Endothelial cell of umbilical vein (primary cell): ENCODE data around the gene TECPR2. TPM values are rescaled to one million over a fixed set of nuclear protein-coding genes. Genes with fewer than 3 reads are reported as not detected.

Experiments
- BruUV-seq: library from RNA; stranded (reverse); fragments of 400-500 nt; replicated peaks from 2 replicates; lab custom pipeline; 2021; lab: Mats Ljungman, UMichigan
- CTCF ChIA-PET: fragments of 300-600, 350-600 bp; sonication (Branson Sonifier 250); formaldehyde crosslinking; loops from one replicate; lab custom pipeline; 2021; ENCODE audit warnings: antibody characterized with exemption, inconsistent platforms; lab: Charles Lee
- POLR2A ChIA-PET: fragments of 300-600, 350-600 bp; sonication (Branson Sonifier 250); formaldehyde crosslinking; loops from one replicate; lab custom pipeline; 2021; ENCODE audit warnings: antibody characterized with exemption, inconsistent platforms; lab: Charles Lee
- DNase-seq: peaks from one replicate; pipeline ENCODE4 v3.0.0-alpha.2; 2011; ENCODE audit warnings: low read depth, low spot score
- FAIRE-seq: peaks from 2 replicates; lab custom pipeline; 2011; peaks lifted over from hg19 to GRCh38; lab: Jason Lieb, UNC
- H2AFZ ChIP-seq: 2 replicates; pipeline ENCODE4 v1.6.0; 2012; ENCODE audit warnings: low read depth, low read length, control low read depth, inconsistent platforms
- H3K27ac ChIP-seq: 2 replicates; pipeline ENCODE4 v1.5.1; 2011; ENCODE audit warnings: low read depth, mild to moderate bottlenecking, control low read depth, low read length, moderate library complexity; ENCODE audit not compliant: insufficient read depth
- H3K27me3 ChIP-seq, 2 experiments: 2 replicates each; pipeline versions ENCODE4 v1.6.0 to v1.6.1; 2011; ENCODE audit warnings: low read length in 2 of 2, mixed read lengths in 1 of 2; ENCODE audit not compliant: control insufficient read depth in 2 of 2, insufficient read depth in 2 of 2
- H3K36me3 ChIP-seq, 2 experiments: 2 replicates in 1 of 2; 3 replicates in 1 of 2; pipeline ENCODE4 v1.5.1; 2011; ENCODE audit warnings: low read length in 2 of 2, mild to moderate bottlenecking in 1 of 2, moderate library complexity in 1 of 2; ENCODE audit not compliant: control insufficient read depth in 2 of 2, insufficient read depth in 2 of 2; ENCODE audit errors: extremely low read depth in 1 of 2
- H3K4me1 ChIP-seq: 3 replicates; pipeline ENCODE4 v1.5.1; 2011; ENCODE audit warnings: mild to moderate bottlenecking, low read length; ENCODE audit not compliant: control insufficient read depth, insufficient read depth; ENCODE audit errors: extremely low read depth
- H3K4me2 ChIP-seq: 2 replicates; pipeline ENCODE4 v1.6.1; 2011; ENCODE audit warnings: low read length, control low read depth, mixed read lengths; ENCODE audit not compliant: insufficient read depth
- H3K4me3 ChIP-seq, 3 experiments: fragments of 200-600 bp in 1 of 3; sonication (generic), shearing (Covaris generic) in 1 of 3; replicated peaks in 1 of 3; 2 replicates each; pipeline ENCODE4 v1.5.1; 2011 to 2016; ENCODE audit warnings: control low read depth in 3 of 3, low read length in 3 of 3, mild to moderate bottlenecking in 2 of 3, inconsistent platforms in 1 of 3, low read depth in 1 of 3, moderate library complexity in 1 of 3; ENCODE audit not compliant: insufficient read depth in 1 of 3
- H3K79me2 ChIP-seq: 2 replicates; pipeline ENCODE4 v1.6.0; 2012; ENCODE audit warnings: low read length, inconsistent platforms; ENCODE audit not compliant: control insufficient read depth, insufficient read depth
- H3K9ac ChIP-seq: replicated peaks from 2 replicates; pipeline ENCODE3; 2011; ENCODE audit warnings: low read length, control low read depth; ENCODE audit not compliant: insufficient read depth; ENCODE audit errors: extremely low read depth
- H3K9me1 ChIP-seq: replicated peaks from 3 replicates; pipeline ENCODE4 v1.6.0; 2011; ENCODE audit warnings: mild to moderate bottlenecking, low read length; ENCODE audit not compliant: control insufficient read depth, insufficient read depth; ENCODE audit errors: extremely low read depth
- H3K9me3 ChIP-seq: replicated peaks from 2 replicates; pipeline ENCODE4 v1.5.1; 2012; ENCODE audit warnings: low read length, inconsistent platforms; ENCODE audit not compliant: control insufficient read depth, insufficient read depth
- H4K20me1 ChIP-seq: replicated peaks from 2 replicates; pipeline ENCODE3; 2011; ENCODE audit warnings: mild to moderate bottlenecking, low read length; ENCODE audit not compliant: control insufficient read depth, insufficient read depth; ENCODE audit errors: extremely low read depth
- EZH2 ChIP-seq: IDR thresholded peaks from 2 replicates; pipeline ENCODE4 v1.6.1; 2012; ENCODE audit warnings: borderline replicate concordance, low read depth, mild to moderate bottlenecking, moderate library complexity, low read length, inconsistent platforms; ENCODE audit not compliant: severe bottlenecking
- FOS ChIP-seq: IDR thresholded peaks from 2 replicates; pipeline ENCODE4 v1.6.1; 2011; ENCODE audit warnings: mild to moderate bottlenecking, low read length, moderate library complexity, borderline replicate concordance; ENCODE audit not compliant: insufficient read depth
- GATA2 ChIP-seq: IDR thresholded peaks from 2 replicates; pipeline ENCODE4 v1.7.0; 2011; ENCODE audit warnings: low read depth, mild to moderate bottlenecking, moderate library complexity, mixed read lengths, low read length; ENCODE audit not compliant: insufficient read length, insufficient read depth
- JUN ChIP-seq: IDR thresholded peaks from 2 replicates; pipeline ENCODE4 v1.6.1; 2011; ENCODE audit warnings: borderline replicate concordance, low read depth; ENCODE audit not compliant: insufficient read length, insufficient read depth
- MYC ChIP-seq: IDR thresholded peaks from one replicate; pipeline ENCODE4 v1.6.1; 2011; ENCODE audit warnings: mild to moderate bottlenecking, low read depth, low read length
- POLR2A ChIP-seq: IDR thresholded peaks from 2 replicates; pipeline ENCODE4 v1.6.1; 2012; ENCODE audit warnings: low read depth, mild to moderate bottlenecking, control low read depth, low read length
- dilution Hi-C: fragments of 300-500 bp; cut with MboI; formaldehyde crosslinking; loops from one replicate; pipeline ENCODE4 v1.15.0; 2019; ENCODE audit warnings: low sequenced_read_pairs; ENCODE audit not compliant: extremely low pct_ligation_motif_present
- intact Hi-C: fragments of 100-400 bp; cut with micrococcal nuclease; formaldehyde crosslinking; loops from one replicate; pipeline ENCODE4 v1.10.0; 2022
- polyA plus RNA-seq, 4 experiments: library from polyadenylated mRNA; depleted of rRNA in 3 of 4; stranded (reverse) in 3 of 4; unstranded in 1 of 4; fragments of >200 nt; gene quantifications; 2 replicates each; pipeline versions ENCODE4 v1.2.1 to v1.2.3, GENCODE V29; 2011 to 2012; ENCODE audit warnings: missing spikeins in 1 of 4
- total RNA-seq: library from RNA; stranded (reverse); gene quantifications from 2 replicates; pipeline ENCODE4 v1.2.3, GENCODE V29; 2021
- TF ChIP-seq, protein P1 (sequence below), 2 donors: IDR thresholded peaks; 1 replicate in 1 of 2; 2 replicates in 1 of 2; pipeline ENCODE4 v1.5.1; 2011; ENCODE audit warnings: low read length in 2 of 2, mild to moderate bottlenecking in 2 of 2, moderate library complexity in 2 of 2, control low read depth in 1 of 2, inconsistent platforms in 1 of 2, low read depth in 1 of 2; ENCODE audit not compliant: insufficient read depth in 1 of 2; ENCODE audit errors: extremely low read depth in 1 of 2
- TF ChIP-seq, protein P2 (sequence below): IDR thresholded peaks from 2 replicates; pipeline ENCODE4 v1.6.1; 2011; ENCODE audit not compliant: insufficient read depth, insufficient read length

TECPR2 gene
- total and polyA plus RNA-seq, 2 donors (not counting 3 experiments of a cell fraction or from before 2014, with no cell fraction given), result 8.9 to 21.5 TPM

DNA sequence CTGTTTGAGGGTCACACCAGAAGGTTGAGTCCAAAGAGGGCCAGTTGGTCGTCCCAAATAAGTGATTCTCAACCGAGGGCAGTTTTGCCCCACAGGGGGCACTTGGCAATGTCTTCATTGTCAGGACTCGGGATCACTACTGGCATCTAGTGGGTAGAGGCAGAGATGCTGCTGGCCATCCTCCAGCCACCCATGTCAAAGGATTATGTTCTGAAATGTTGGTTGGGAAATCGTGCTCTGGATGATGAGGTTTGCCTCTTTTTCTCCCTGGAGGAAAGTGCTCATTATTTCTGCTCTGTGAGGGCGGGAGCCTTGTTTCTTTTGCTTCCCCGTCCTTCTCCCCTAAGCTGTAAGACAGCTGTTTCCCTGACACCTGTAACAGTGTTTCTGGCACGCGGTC lies 39.6 kb upstream of the TECPR2 start:
- FAIRE-seq (peak; percentile 85), DNase-seq (peak; percentile 71)
- H3K4me3 ChIP-seq, result no peak overlapping the region
- no peak overlapping the region for H2AFZ ChIP-seq
- no peaks in the 10 kb centered on the region for H3K9me1 ChIP-seq
- intact Hi-C loops (loop anchor here (2.0 kb wide), 1 partner anchor 194 kb away; no protein-coding TSS in a partner anchor), dilution Hi-C loops (no loop called here)
- peaks cover 0 to 3% of the 10 kb centered on the region in 2 experiments for H3K36me3 ChIP-seq
- no peak overlapping the region for H3K27ac ChIP-seq
- TF ChIP-seq, protein P1, sequence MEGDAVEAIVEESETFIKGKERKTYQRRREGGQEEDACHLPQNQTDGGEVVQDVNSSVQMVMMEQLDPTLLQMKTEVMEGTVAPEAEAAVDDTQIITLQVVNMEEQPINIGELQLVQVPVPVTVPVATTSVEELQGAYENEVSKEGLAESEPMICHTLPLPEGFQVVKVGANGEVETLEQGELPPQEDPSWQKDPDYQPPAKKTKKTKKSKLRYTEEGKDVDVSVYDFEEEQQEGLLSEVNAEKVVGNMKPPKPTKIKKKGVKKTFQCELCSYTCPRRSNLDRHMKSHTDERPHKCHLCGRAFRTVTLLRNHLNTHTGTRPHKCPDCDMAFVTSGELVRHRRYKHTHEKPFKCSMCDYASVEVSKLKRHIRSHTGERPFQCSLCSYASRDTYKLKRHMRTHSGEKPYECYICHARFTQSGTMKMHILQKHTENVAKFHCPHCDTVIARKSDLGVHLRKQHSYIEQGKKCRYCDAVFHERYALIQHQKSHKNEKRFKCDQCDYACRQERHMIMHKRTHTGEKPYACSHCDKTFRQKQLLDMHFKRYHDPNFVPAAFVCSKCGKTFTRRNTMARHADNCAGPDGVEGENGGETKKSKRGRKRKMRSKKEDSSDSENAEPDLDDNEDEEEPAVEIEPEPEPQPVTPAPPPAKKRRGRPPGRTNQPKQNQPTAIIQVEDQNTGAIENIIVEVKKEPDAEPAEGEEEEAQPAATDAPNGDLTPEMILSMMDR (IDR thresholded peaks at IDR 0.05; ENCODE audit: extremely low read depth in 1 of 2, insufficient read depth in 1 of 2, low read depth in 1 of 2, low read length in 2 of 2), result peak; percentile 60 to 79
- no peak for TF ChIP-seq FOS
- peaks cover 5% of the 10 kb centered on the region for H3K79me2 ChIP-seq
- no peak overlapping the region for H3K9ac ChIP-seq
- H3K27me3 ChIP-seq, result no peaks in the 10 kb centered on the region
- CTCF ChIA-PET, result no interaction called here
- H3K4me2 ChIP-seq, result no peak overlapping the region
- H4K20me1 ChIP-seq, result no peaks in the 10 kb centered on the region
- no TSS peak for BruUV-seq
- H3K9me3 ChIP-seq, result no peaks in the 10 kb centered on the region
- H3K4me1 ChIP-seq, result peaks cover 10% of the 10 kb centered on the region
- POLR2A ChIA-PET, result no interaction called here

DNA sequence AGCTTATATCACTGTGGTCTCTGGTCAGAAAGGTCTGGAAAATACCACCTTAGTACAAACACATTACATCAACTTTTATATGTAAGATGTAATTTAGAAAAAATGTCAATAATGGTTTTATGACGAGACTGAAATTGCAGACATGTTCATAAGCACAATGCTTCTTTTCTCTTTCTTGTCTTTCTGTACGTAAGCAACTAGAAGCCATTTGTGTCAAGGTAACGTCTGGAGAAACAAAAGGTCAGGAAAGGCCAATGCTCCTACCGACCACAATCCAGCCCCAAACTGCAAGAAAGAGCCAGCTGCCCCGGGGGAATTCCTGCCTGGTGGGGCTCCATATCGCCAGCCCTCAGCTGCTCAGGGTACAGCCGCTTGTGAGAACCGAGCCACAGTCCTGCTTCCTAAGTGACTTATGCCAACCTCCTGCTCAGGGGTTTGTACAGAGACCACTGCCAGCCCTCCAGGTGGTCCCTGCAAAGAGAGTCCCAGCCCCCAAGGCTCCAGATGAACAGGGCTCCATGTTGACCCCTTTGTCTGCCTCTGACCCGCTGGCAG lies 36.9 kb upstream of the TECPR2 start:
- Histone ChIP-seq H3K27me3 (no peaks in the 10 kb centered on the region), H3K9me1 (no peaks in the 10 kb centered on the region), H4K20me1 (no peaks in the 10 kb centered on the region), H3K4me2 (no peak overlapping the region), H3K9ac (no peak overlapping the region), H3K27ac (no peak overlapping the region), H3K4me3 (no peak overlapping the region), H3K4me1 (no peaks in the 10 kb centered on the region), H2AFZ (no peak overlapping the region), H3K79me2 (no peaks in the 10 kb centered on the region), H3K9me3 (no peaks in the 10 kb centered on the region), H3K36me3 (peaks cover 0 to 3% of the 10 kb centered on the region in 2 experiments)
- ChIA-PET POLR2A (no interaction called here), CTCF (interaction anchor here (1.2 kb wide), 1 partner anchor 12 kb away, joined by 4 read pairs; no protein-coding TSS in a partner anchor)
- TF ChIP-seq, protein P2, sequence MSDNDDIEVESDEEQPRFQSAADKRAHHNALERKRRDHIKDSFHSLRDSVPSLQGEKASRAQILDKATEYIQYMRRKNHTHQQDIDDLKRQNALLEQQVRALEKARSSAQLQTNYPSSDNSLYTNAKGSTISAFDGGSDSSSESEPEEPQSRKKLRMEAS, result no peak
- TF ChIP-seq MYC, result no peak
- no peak for TF ChIP-seq EZH2
- no peak for TF ChIP-seq GATA2
- TF ChIP-seq, protein P1 (IDR thresholded peaks at IDR 0.05; ENCODE audit: extremely low read depth in 1 of 2, insufficient read depth in 1 of 2, low read depth in 1 of 2, low read length in 2 of 2), result no peak
- TF ChIP-seq POLR2A, result no peak
- TF ChIP-seq JUN, result no peak
- FAIRE-seq (no peak), DNase-seq (no peak)
- intact Hi-C loops, result no loop called here
- dilution Hi-C loops, result no loop called here
- BruUV-seq, result no TSS peak
